Suprapubic skin (tissue), 4 donors: Measurements from ENCODE around the gene CLIC4. TPM values are rescaled to one million over a fixed set of nuclear protein-coding genes. Genes with fewer than 3 reads are reported as not detected.

Experiments used
- DNase-seq, 2 donors: peaks; one replicate each; pipeline ENCODE4 v3.0.0-alpha.2; 2019; ENCODE audit warnings: low spot score in 2 of 2
- H3K27ac ChIP-seq: fragments of 200-600 bp; sonication (generic); one replicate; pipeline ENCODE4 v1.5.1; 2019
- H3K27me3 ChIP-seq: fragments of 200-600 bp; sonication (generic); one replicate; pipeline ENCODE4 v1.5.1; 2019
- H3K36me3 ChIP-seq: fragments of 200-600 bp; sonication (generic); one replicate; pipeline ENCODE4 v1.5.1; 2019
- H3K4me1 ChIP-seq: fragments of 200-600 bp; sonication (generic); one replicate; pipeline ENCODE4 v1.5.1; 2019
- H3K4me3 ChIP-seq: fragments of 200-600 bp; sonication (generic); one replicate; pipeline ENCODE4 v1.5.1; 2019; ENCODE audit warnings: mild to moderate bottlenecking
- H3K9me3 ChIP-seq: fragments of 200-600 bp; sonication (generic); one replicate; pipeline ENCODE4 v1.5.1; 2019
- CTCF ChIP-seq, 2 donors: fragments of 200-600 bp in 1 of 2; fragments of 450-650 bp in 1 of 2; sonication (generic) in 1 of 2; IDR thresholded peaks; one replicate each; pipeline ENCODE4 v1.5.1; 2016 to 2019; ENCODE audit warnings: antibody characterized with exemption in 2 of 2, mild to moderate bottlenecking in 1 of 2, moderate library complexity in 1 of 2
- EP300 ChIP-seq: sonication (generic); formaldehyde crosslinking; IDR thresholded peaks from one replicate; pipeline ENCODE4 v1.6.1; 2017; ENCODE audit warnings: antibody characterized with exemption
- POLR2A ChIP-seq, 2 donors: fragments of 450-650 bp; IDR thresholded peaks; one replicate each; pipeline ENCODE4 v1.6.1; 2017; ENCODE audit warnings: antibody characterized with exemption in 2 of 2, mild to moderate bottlenecking in 2 of 2, moderate library complexity in 2 of 2
- POLR2AphosphoS5 ChIP-seq, 3 donors: sonication (generic); formaldehyde crosslinking; IDR thresholded peaks; one replicate each; pipeline ENCODE4 v1.6.1; 2017; ENCODE audit warnings: antibody characterized with exemption in 3 of 3
- WGBS: methylation state at CpG from one replicate; pipeline ENCODE4 v1.1.5; 2018; 5-methylcytosine and 5-hydroxymethylcytosine counted together
- total RNA-seq, 4 donors: library from RNA; depleted of rRNA; stranded (reverse); fragments of >200 nt; gene quantifications; one replicate each; pipeline ENCODE4 v1.1.0, GENCODE V29; 2016

CLIC4 gene
- total RNA-seq, 4 donors from 2014 or later: 50.1 to 76.3 (median 71.4) TPM

- Histone ChIP-seq H3K27ac (no peak overlapping the region), H3K9me3 (no peaks in the 10 kb centered on the region), H3K4me3 (no peak overlapping the region), H3K36me3 (no peaks in the 10 kb centered on the region), H3K4me1 (peaks cover 33% of the 10 kb centered on the region), H3K27me3 (no peaks in the 10 kb centered on the region)
- TF ChIP-seq CTCF (IDR thresholded peaks at IDR 0.05): no peak
- no peak for DNase-seq
- whole genome bisulfite sequencing: 76% methylated on average over 4 of the region's 4 CpGs
These were observed 83.1 kb downstream of the CLIC4 start for GRCh38 chr1:24828183-24828886.

- Histone ChIP-seq H3K4me3 (no peak overlapping the region), H3K27ac (no peak overlapping the region), H3K36me3 (no peaks in the 10 kb centered on the region), H3K4me1 (peaks cover 32% of the 10 kb centered on the region), H3K27me3 (no peaks in the 10 kb centered on the region), H3K9me3 (no peaks in the 10 kb centered on the region)
- TF ChIP-seq EP300: no peak
- no peak for TF ChIP-seq CTCF (IDR thresholded peaks at IDR 0.05)
- TF ChIP-seq POLR2A (IDR thresholded peaks at IDR 0.05): no peak
- no peak for TF ChIP-seq POLR2AphosphoS5 (IDR thresholded peaks at IDR 0.05)
- WGBS: 73% methylated on average over 2 of the region's 2 CpGs
- DNase-seq: no peak
These were observed 83.6 kb downstream of the CLIC4 start for GRCh38 chr1:24828887-24829192.

- H3K27me3 ChIP-seq: no peaks in the 10 kb centered on the region
- DNase-seq: no peak
- H3K27ac ChIP-seq: no peak overlapping the region
- H3K4me3 ChIP-seq: no peak overlapping the region
- peaks cover 32% of the 10 kb centered on the region for H3K4me1 ChIP-seq
- WGBS: 62% methylated on average over 3 of the region's 3 CpGs
- no peak for TF ChIP-seq POLR2A (IDR thresholded peaks at IDR 0.05)
- TF ChIP-seq CTCF (IDR thresholded peaks at IDR 0.05): peak; percentile 62 to 67
- H3K9me3 ChIP-seq: no peaks in the 10 kb centered on the region
- H3K36me3 ChIP-seq: no peaks in the 10 kb centered on the region
These were observed 85.5 kb downstream of the CLIC4 start for GRCh38 chr1:24830680-24831272.

- no peaks in the 10 kb centered on the region for H3K27me3 ChIP-seq
- H3K27ac ChIP-seq: no peak overlapping the region
- no peak for DNase-seq
- H3K9me3 ChIP-seq: no peaks in the 10 kb centered on the region
- no peak for TF ChIP-seq POLR2AphosphoS5 (IDR thresholded peaks at IDR 0.05)
- TF ChIP-seq POLR2A (IDR thresholded peaks at IDR 0.05): no peak
- TF ChIP-seq EP300: no peak
- TF ChIP-seq CTCF (IDR thresholded peaks at IDR 0.05): no peak
- H3K4me3 ChIP-seq: no peak overlapping the region
- no peaks in the 10 kb centered on the region for H3K4me1 ChIP-seq
- H3K36me3 ChIP-seq: peaks cover 11% of the 10 kb centered on the region
- 89% methylated on average over 3 of the region's 3 CpGs for WGBS
These were observed 96.3 kb downstream of the CLIC4 start for GRCh38 chr1:24841593-24841992.

- WGBS: 91% methylated on average over 4 of the region's 4 CpGs
- Histone ChIP-seq H3K36me3 (no peaks in the 10 kb centered on the region), H3K9me3 (no peaks in the 10 kb centered on the region), H3K27ac (no peak overlapping the region), H3K4me3 (no peak overlapping the region), H3K27me3 (no peaks in the 10 kb centered on the region), H3K4me1 (peaks cover 26% of the 10 kb centered on the region)
- TF ChIP-seq POLR2A (IDR thresholded peaks at IDR 0.05) (no peak), EP300 (no peak), POLR2AphosphoS5 (IDR thresholded peaks at IDR 0.05) (no peak), CTCF (IDR thresholded peaks at IDR 0.05) (no peak)
- DNase-seq: no peak
These were observed 101.4 kb downstream of the CLIC4 start for GRCh38 chr1:24846671-24847070.
